Epithelial cell of umbilical artery (primary cell): ENCODE data around the gene GMCL1. TPM values are rescaled to one million over a fixed set of nuclear protein-coding genes. Genes with fewer than 3 reads are reported as not detected.

ENCODE experiments used
- total RNA-seq: library from RNA; depleted of rRNA; stranded (reverse); fragments of >200 nt; gene quantifications from 2 replicates; pipeline ENCODE4 v1.2.3, GENCODE V29; 2014

Gene GMCL1
- 9.4 and 11.1 TPM in 2 replicates for total RNA-seq

GRCh38 chr2:69829256-69830044, at the start of gene GMCL1:
GMCL1 (plus strand) TSS chr2:69829660; CDS start chr2:69829893, 233 bp downstream.

GRCh38 chr2:69893684-69894551, 64.5 kb downstream of the GMCL1 start, which contains the start of gene SNRNP27:
SNRNP27 (plus strand) TSS chr2:69893956; CDS start chr2:69893985, 29 bp downstream.

GRCh38 chr2:69914950-69915945, 85.8 kb downstream of the GMCL1 start, which contains the start of gene MXD1:
MXD1 (plus strand) TSS chr2:69915109; CDS start chr2:69915331, 222 bp downstream.

Other genes starting within 250 kb of the GMCL1 start
- gene AAK1, start 185.9 kb upstream of the GMCL1 start, total RNA-seq: 24.7 and 29.9 TPM in 2 replicates
- gene ANXA4, start 87.5 kb upstream of the GMCL1 start, total RNA-seq: 16.4 and 17.5 TPM in 2 replicates
- gene SNRNP27, start 64.3 kb downstream of the GMCL1 start, total RNA-seq: 48.0 and 49.7 TPM in 2 replicates
- gene MXD1, start 85.4 kb downstream of the GMCL1 start, total RNA-seq: 2.3 and 4.1 TPM in 2 replicates
- gene ASPRV1, start 132.0 kb downstream of the GMCL1 start, total RNA-seq: 0.32 TPM in 1 of 2 replicates, not detected in the other